ENCODE results near the gene ZNF175. TPM values are rescaled to one million over a fixed set of nuclear protein-coding genes. Genes with fewer than 3 reads are reported as not detected.

The ZNF175 gene
- total and polyA plus RNA-seq, 2 experiments from 2014 or later = 2.3 to 6.3 TPM

GRCh38 chr19:51560339-51560738 is 10.7 kb upstream of the ZNF175 start:
- Histone ChIP-seq H3F3A (replicated peaks; ENCODE audit: low read depth) (no peaks in the 10 kb centered on the region), H3K4me1 (ENCODE audit: insufficient read depth) (no peaks in the 10 kb centered on the region), H3K79me2 (replicated peaks; ENCODE audit: insufficient read depth) (no peaks in the 10 kb centered on the region), H4K20me1 (replicated peaks; ENCODE audit: insufficient read depth) (no peaks in the 10 kb centered on the region), H2AFZ (no peak overlapping the region), H3K36me3 (ENCODE audit: insufficient read depth) (no peaks in the 10 kb centered on the region), H3K9me2 (ENCODE audit: insufficient read depth) (no peaks in the 10 kb centered on the region), H3K4me3 (no peak overlapping the region), H3K27ac (ENCODE audit: low read depth) (no peak overlapping the region), H3K27me3 (ENCODE audit: insufficient read depth) (no peaks in the 10 kb centered on the region), H3K4me2 (no peak overlapping the region)
- Mint-ChIP-seq H3K36me3 (ENCODE audit: low read depth) (no peaks in the 10 kb centered on the region; the same call in 1 of the 3 replicates), H3K27me3 (ENCODE audit: insufficient read depth, low read depth, poor library complexity) (peaks cover 3% of the 10 kb centered on the region), H3K9me3 (peaks cover 71% of the 10 kb centered on the region), H3K4me3 (no peak overlapping the region), H3K4me1 (no peaks in the 10 kb centered on the region), H3K27ac (no peak overlapping the region)
- TF ChIP-seq POLR2AphosphoS5 (IDR thresholded peaks at IDR 0.05; ENCODE audit: low read depth) (no peak), STAT1 (IDR thresholded peaks at IDR 0.05; ENCODE audit: unreplicated experiment) (no peak), NANOG (IDR thresholded peaks at IDR 0.05; ENCODE audit: borderline replicate concordance) (no peak), ZNF331 (CRISPR knock-in tag; IDR thresholded peaks at IDR 0.05; ENCODE audit: low read depth) (no peak), CREB1 (CRISPR knock-in tag; IDR thresholded peaks at IDR 0.05; ENCODE audit: low read depth) (no peak), EZH2phosphoT487 (IDR thresholded peaks at IDR 0.05; ENCODE audit: unreplicated experiment) (no peak), EZH2 (IDR thresholded peaks at IDR 0.05; ENCODE audit: low read depth, unreplicated experiment) (no peak), JUNB (IDR thresholded peaks at IDR 0.05; ENCODE audit: unreplicated experiment) (no peak)
- ATAC-seq = peak; percentile 40; the same call in 2 of the 3 replicates
- peak; percentile 42 for DNase-seq (ENCODE audit: low spot score)

- H4K20me1 ChIP-seq (replicated peaks; ENCODE audit: insufficient read depth) = no peaks in the 10 kb centered on the region
- H3K4me1 Mint-ChIP-seq = no peaks in the 10 kb centered on the region
- peaks cover 8% of the 10 kb centered on the region; the same call in 1 of the 2 replicates for H3K27me3 ChIP-seq (ENCODE audit: insufficient read depth)
- TF ChIP-seq JUNB (IDR thresholded peaks at IDR 0.05; ENCODE audit: unreplicated experiment) (no peak), CTCF (conservative IDR thresholded peaks at IDR 0.05; ENCODE audit: low read depth in 2 of 2) (peak; percentile 51 to 65)
- no peak overlapping the region for H3K4me2 ChIP-seq
- no peaks in the 10 kb centered on the region for H3K36me3 Mint-ChIP-seq (ENCODE audit: low read depth)
- H3K27ac ChIP-seq (ENCODE audit: low read depth) = no peak overlapping the region
- peaks cover 50% of the 10 kb centered on the region for H3K9me3 Mint-ChIP-seq
- H3K27me3 Mint-ChIP-seq (ENCODE audit: insufficient read depth, low read depth, poor library complexity) = peaks cover 3% of the 10 kb centered on the region
- peak overlapping the region; percentile 88; the same call in 1 of the 2 replicates for H2AFZ ChIP-seq
- H3K9me2 ChIP-seq (ENCODE audit: insufficient read depth) = no peaks in the 10 kb centered on the region
- no peak overlapping the region for H3K27ac Mint-ChIP-seq
- H3K4me3 ChIP-seq = no peak overlapping the region
- H3K79me2 ChIP-seq (replicated peaks; ENCODE audit: insufficient read depth) = no peaks in the 10 kb centered on the region
- H3F3A ChIP-seq (replicated peaks; ENCODE audit: low read depth) = no peaks in the 10 kb centered on the region
- DNase-seq (ENCODE audit: low spot score) (peak; percentile 66), ATAC-seq (peak; percentile 94)
- no peaks in the 10 kb centered on the region for H3K4me1 ChIP-seq (ENCODE audit: insufficient read depth)
- H3K4me3 Mint-ChIP-seq = no peak overlapping the region
- no peaks in the 10 kb centered on the region for H3K36me3 ChIP-seq (ENCODE audit: insufficient read depth)
Observed at GRCh38 chr19:51564791-51565190, 6.3 kb upstream of the ZNF175 start.

GRCh38 chr19:51565583-51565982 is 5.5 kb upstream of the ZNF175 start:
- H2AFZ ChIP-seq = no peak overlapping the region
- ATAC-seq (no peak), DNase-seq (ENCODE audit: low spot score) (no peak)
- peaks cover 3% of the 10 kb centered on the region for H3K27me3 Mint-ChIP-seq (ENCODE audit: insufficient read depth, low read depth, poor library complexity)
- no peak overlapping the region for H3K4me2 ChIP-seq
- H3K9me2 ChIP-seq (ENCODE audit: insufficient read depth) = no peaks in the 10 kb centered on the region
- no peaks in the 10 kb centered on the region for H4K20me1 ChIP-seq (replicated peaks; ENCODE audit: insufficient read depth)
- no peak overlapping the region; the same call in 1 of the 2 replicates for H3K27ac Mint-ChIP-seq
- H3K4me3 ChIP-seq = no peak overlapping the region
- no peaks in the 10 kb centered on the region for H3F3A ChIP-seq (replicated peaks; ENCODE audit: low read depth)
- no peaks in the 10 kb centered on the region for H3K4me1 ChIP-seq (ENCODE audit: insufficient read depth)
- no peak overlapping the region for H3K27ac ChIP-seq (ENCODE audit: low read depth)
- H3K4me3 Mint-ChIP-seq = no peak overlapping the region
- H3K9me3 Mint-ChIP-seq = peaks cover 42% of the 10 kb centered on the region
- no peaks in the 10 kb centered on the region for H3K36me3 Mint-ChIP-seq (ENCODE audit: low read depth)
- H3K36me3 ChIP-seq (ENCODE audit: insufficient read depth) = no peaks in the 10 kb centered on the region
- no peaks in the 10 kb centered on the region; the same call in 2 of the 3 replicates for H3K4me1 Mint-ChIP-seq
- H3K79me2 ChIP-seq (replicated peaks; ENCODE audit: insufficient read depth) = no peaks in the 10 kb centered on the region
- H3K27me3 ChIP-seq (ENCODE audit: insufficient read depth) = peaks cover 8% of the 10 kb centered on the region; the same call in 1 of the 2 replicates
- TF ChIP-seq REST (IDR thresholded peaks at IDR 0.05; ENCODE audit: unreplicated experiment) (no peak), STAT1 (IDR thresholded peaks at IDR 0.05; ENCODE audit: unreplicated experiment) (no peak), CREB1 (CRISPR knock-in tag; IDR thresholded peaks at IDR 0.05; ENCODE audit: low read depth) (no peak), CTCF (conservative IDR thresholded peaks at IDR 0.05; ENCODE audit: low read depth in 2 of 2) (no peak), ETS1 (IDR thresholded peaks at IDR 0.05) (no peak)
